ENCODE data around the gene PALB2. TPM values are rescaled to one million over a fixed set of nuclear protein-coding genes. Genes with fewer than 3 reads are reported as not detected.
"Not testable (repeated sequence)": the region's sequence is repeated elsewhere in the genome, so short reads cannot be mapped to it uniquely, and the experiment has no call there.

PALB2 gene
- polyA plus RNA-seq, 4 donors: 18.8 to 21.4 (median 20.0) TPM

DNA sequence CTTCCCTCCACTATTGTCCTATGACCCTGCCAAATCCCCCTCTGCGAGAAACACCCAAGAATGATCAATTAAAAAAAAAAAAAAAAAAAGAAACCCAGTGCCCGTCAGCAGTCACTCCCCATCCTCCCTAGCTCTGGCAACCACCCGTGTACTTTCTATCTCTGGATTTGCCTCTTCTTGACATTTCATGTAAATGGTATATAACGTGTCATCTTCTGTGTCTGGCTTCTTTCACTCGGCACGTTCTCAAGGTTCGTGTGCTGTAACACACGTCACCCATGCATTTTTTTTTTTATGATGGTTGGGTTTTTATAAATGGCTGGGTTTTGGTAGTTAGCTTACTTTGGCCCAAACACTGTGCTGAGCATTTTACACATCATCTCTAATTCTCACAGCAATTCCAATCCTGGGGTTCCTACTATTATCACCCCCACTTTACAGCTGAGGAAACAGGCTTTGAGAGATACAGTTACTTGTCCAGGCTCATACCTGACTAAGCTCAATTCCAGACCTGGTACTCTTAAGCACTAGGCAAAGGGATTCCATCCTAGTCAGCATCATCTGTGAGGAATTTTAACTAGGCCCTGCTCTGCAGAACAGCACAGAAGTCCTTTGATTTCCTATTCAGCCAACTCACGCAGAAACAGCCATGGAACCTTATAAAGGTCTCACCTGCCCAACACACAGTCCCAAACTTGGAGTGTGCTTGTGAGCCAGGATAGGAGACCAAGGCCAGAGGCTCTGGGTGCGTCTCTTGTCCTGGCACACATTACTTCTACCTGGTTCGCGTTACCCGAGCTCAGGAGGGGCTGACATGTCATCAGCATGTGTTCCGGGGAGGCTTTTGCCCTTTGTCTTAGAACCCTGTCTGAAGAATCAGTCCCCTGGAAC is 56.7 kb downstream of the PALB2 start:
- DNase-seq (ENCODE audit: low read depth in 4 of 4, low spot score in 3 of 4): no peak

DNA sequence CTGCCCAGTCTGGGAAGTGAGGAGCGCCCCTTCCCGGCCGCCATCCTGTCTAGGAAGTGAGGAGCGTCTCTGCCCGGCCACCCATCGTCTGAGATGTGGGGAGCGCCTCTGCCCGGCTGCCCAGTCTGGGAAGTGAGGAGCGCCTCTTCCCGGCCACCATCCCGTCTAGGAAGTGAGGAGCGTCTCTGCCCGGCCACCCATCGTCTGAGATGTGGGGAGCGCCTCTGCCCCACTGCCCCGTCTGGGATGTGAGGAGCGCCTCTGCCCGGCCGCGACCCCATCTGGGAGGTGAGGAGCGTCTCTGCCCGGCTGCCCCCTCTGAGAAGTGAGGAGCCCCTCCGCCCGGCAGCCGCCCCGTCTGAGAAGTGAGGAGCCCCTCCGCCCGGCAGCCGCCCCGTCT is 57.8 kb downstream of the PALB2 start:
- not testable (repeated sequence) for DNase-seq (ENCODE audit: low read depth in 4 of 4, low spot score in 3 of 4)

DNA sequence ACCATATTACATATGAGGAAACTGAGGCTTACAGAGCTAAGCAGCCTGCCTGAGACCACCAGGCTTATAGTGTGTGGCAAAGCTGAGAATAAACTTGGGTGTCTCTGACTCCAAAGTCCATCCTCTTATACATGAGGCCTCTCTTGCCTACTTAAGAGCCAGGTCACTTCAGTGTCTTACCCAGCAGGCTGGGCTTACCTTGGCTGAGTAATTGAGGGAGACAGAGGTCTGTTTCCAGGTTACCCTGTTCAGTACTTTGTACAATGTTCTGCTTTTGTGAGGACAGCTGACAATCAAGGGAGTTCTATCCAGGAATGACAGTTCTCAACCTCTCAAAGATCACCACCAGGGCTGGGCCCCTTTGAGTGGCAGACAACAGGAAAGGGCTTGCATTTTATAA is 59.3 kb downstream of the PALB2 start:
- no peak for DNase-seq (ENCODE audit: low read depth in 4 of 4, low spot score in 3 of 4)

DNA sequence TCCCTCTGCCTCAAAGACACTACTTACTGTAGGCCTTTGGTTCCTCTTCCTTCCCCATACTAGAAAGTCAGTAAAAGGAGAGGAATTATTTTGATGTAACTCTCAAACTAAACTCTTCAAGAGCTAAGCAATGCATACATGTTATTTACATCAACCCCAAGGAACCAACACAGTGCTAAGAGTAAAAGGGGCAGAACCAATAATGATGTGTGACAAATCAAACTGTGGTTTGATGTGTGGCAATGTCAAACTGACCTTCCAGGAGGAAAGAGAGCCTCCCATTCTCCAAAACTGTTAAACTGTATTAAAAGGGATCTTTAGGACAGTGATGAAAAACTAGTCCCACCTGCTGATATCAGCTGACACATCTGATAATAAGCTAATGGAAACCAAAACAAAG is 60.7 kb downstream of the PALB2 start:
- DNase-seq (ENCODE audit: low read depth in 4 of 4, low spot score in 3 of 4): no peak

DNA sequence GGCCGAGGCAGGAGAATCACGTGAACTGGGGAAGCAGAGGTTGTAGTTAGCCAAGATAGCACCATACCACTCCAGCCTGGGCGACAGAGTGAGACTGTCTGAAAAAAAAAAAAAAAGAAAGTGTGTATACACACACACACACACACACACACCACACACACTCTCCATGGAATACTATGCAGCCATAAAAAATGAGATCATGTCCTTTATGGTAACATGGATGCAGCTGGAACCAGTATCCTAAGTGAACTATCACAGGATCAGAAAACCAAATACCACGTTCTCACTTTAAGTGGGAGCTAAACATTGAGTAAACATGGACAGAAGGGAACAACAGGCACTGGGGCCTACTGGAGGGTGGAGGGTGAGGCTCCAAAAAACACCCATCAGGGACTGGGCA is 61.7 kb downstream of the PALB2 start:
- no peak for DNase-seq (ENCODE audit: low read depth in 4 of 4, low spot score in 3 of 4)

DNA sequence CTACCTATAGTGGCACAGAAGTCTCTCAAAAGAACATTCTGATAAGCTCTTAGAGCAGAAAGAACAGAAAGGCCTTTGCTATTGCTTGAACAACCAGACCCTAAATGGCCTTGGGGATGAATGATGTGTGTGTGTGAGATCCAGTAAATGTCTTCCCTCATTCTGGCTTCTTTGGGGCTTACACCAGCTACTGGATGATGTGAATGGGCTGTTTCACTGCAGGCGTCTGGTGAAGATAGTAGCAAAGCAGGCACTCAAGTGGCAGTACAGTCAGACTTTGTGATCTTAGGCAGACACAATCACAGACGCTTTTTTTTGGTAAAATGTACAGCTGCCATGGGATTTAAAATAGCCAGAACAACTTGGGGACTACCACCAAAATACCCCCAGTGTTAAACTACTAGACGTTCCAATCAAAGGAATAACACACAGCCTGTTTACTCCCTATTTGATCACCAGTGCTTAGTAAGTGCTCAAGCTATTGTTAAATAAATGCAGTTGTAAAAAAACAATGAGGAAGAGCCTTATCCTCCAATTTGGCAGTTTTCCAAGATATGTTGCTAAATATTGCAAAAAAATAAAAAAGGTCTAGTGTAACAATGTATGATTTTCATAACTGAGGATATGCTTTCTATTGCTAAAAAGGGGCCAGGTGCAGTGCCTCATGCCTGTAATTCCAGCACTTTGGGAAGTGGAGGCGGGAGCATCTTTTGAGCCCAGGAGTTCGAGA is 62.8 kb downstream of the PALB2 start:
- DNase-seq (ENCODE audit: low read depth in 4 of 4, low spot score in 3 of 4): no peak

DNA sequence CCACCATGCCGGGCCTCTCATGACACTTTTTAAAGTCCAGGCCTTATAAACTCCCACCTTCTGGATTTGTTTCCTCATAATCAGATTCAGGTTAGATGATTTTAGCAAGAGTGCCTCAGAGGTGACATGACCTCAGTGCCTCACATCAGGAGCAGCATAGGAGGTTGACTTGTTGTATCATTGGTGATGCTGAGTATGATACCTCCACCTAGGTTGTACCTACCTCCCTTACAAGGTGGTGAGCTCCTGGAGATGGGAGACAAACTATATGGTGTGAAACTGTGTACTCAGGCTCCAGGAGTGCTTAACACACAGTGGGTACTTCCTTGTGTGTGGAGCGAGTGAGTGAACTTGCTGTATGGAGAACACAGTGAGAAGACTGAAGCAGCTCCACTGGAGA is 63.6 kb downstream of the PALB2 start:
- no peak for DNase-seq (ENCODE audit: low read depth in 4 of 4, low spot score in 3 of 4)

DNA sequence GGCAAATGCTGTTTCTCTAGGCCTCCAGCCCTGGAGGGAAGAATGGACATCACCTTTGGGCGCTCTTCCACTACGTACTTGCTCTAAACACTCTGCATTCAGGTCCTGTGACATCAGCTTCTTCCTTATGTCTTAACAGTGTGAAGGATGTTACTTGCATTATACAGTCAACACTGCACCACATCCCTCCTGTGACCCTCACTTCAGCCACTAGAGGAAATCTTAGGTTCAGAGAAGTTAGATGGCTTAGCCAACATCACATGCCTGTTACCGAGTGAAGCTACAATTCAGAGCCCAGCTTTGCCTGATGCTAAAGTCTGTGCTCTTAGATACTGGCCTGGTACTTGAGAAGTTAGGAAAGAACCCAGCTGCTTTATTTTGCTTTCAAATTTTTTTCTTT is 65.3 kb downstream of the PALB2 start:
- DNase-seq (ENCODE audit: low read depth in 4 of 4, low spot score in 3 of 4): no peak

DNA sequence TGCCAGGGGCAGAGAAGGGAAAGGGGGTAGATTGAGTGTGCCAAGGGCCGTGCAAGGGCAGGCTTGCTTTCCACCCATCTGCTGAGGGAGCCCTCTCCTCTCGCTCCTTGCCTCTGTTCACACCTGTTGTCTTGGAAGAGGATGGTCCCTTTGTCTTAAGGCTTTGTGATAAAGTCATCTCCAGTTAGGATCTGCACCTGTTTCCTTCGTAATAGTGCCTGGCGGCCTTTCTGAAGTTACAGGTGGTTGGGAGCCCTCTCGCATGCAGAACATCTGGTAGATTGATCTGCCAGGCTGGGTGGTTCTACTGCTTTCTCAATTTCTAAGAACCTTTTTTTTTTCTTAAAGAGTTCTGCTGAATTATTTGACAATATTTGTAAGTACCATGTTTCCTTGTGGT is 67.3 kb downstream of the PALB2 start:
- DNase-seq (ENCODE audit: low read depth in 4 of 4, low spot score in 3 of 4): no peak

DNA sequence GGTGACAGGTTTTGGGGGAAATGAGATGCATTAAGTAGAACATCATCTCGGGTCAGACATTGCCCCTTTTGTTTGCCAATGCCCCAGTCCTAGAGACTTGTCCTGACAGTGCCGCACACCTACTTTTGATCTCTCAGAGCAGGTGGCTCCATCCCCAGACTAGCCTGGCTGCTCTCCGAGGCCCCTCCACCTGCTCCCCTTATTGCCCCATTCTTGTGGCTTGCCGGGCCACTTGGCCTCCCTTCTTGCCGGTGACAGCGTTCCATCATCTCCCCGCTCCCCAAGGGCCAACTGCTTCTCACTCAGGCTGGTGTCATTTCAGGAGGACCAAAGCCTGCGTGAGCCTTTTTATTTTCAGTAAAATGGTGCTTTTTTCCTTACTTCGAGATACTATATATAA is 68.7 kb downstream of the PALB2 start:
- no peak for DNase-seq (ENCODE audit: low read depth in 4 of 4, low spot score in 3 of 4)

DNA sequence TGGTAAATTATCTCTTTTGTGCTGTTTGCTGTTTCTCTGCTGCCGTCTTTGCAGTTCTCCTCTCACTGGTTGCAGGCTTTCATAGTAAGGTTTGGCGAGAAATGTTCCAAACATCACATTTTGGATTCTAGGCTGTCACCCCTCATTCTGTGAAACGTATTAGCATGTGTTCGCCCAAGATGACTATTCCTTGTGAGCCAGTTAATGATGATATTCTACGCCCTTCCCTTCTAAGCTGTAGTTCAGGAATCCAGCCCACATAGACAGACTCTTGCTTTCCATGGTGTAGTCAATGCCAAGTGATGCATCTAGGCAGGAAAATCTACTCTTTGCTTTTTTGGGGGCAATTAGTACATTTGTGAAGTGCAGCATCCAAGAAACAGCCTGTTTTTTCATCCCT is 69.2 kb downstream of the PALB2 start:
- DNase-seq (ENCODE audit: low read depth in 4 of 4, low spot score in 3 of 4): no peak

DNA sequence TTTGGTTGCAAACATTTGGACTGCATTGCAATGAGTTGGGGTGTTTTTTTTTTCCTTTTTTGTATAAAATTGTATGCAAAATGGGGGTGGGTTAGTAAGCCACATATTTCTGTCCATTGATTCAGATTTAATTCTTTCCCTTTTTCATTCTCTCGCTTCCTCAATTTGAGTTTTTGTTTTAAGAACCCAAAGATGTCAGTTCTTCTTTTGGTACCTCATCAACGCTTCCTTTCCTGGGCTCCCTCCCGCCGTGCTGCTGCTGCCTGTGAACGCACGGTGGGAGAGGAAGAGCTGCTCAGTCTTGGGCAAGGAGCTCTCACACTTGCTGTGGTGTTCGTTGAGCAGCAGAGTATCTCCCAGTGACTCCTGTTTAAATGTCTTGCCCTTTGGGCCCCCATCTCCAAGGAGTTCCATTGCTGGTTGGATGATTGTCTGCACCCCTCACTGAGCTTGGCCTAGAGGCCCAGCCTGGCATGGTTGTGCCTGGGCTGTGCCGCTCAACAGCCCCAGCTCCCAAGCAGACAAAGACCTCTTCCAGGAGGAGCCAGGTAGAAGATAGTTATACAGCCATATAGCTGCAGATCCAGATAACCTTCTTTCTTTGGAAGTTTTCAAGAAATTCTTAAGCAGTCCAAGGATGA is 70.0 kb downstream of the PALB2 start:
- DNase-seq (ENCODE audit: low read depth in 4 of 4, low spot score in 3 of 4): no peak

DNA sequence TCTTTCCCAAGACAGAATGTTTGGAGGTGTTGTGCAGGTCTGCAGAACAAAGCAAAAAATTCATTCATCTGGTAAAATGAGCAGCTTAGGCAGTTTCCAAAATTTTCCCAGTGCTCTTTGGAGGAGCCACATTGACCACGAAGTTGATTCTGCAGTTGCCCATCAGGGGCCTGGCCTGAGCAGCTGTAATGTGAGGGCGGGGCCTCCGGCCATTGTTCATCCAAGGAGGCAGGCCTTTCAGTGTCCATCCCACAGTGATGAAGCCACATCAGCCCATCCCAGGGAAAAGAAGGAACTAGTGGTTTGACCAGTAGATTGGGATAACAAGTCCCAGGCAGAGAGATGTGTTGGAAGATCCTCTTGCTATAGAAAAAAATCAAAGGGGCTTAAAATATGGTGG is 73.5 kb downstream of the PALB2 start:
- DNase-seq (ENCODE audit: low read depth in 4 of 4, low spot score in 3 of 4): no peak

DNA sequence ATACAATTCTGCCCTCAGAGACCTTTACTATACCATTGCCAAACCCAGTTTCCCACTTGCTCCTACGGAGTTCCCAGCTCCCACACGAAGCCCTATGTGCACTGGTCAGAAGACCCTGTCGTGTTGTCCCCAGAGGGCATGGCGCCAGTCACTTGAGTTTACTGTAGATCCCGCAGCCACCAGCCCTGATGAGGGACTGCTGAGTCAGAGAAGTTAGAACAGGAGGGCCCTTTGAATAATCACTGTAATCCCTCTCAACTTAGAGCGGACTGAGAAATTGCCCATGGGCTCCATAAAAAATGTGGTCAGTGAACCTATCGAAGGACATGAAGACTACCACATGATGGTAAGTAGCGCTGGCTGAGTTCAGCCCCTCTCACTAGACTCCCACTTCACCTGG is 74.4 kb downstream of the PALB2 start:
- no peak for DNase-seq (ENCODE audit: low read depth in 4 of 4, low spot score in 3 of 4)

DNA sequence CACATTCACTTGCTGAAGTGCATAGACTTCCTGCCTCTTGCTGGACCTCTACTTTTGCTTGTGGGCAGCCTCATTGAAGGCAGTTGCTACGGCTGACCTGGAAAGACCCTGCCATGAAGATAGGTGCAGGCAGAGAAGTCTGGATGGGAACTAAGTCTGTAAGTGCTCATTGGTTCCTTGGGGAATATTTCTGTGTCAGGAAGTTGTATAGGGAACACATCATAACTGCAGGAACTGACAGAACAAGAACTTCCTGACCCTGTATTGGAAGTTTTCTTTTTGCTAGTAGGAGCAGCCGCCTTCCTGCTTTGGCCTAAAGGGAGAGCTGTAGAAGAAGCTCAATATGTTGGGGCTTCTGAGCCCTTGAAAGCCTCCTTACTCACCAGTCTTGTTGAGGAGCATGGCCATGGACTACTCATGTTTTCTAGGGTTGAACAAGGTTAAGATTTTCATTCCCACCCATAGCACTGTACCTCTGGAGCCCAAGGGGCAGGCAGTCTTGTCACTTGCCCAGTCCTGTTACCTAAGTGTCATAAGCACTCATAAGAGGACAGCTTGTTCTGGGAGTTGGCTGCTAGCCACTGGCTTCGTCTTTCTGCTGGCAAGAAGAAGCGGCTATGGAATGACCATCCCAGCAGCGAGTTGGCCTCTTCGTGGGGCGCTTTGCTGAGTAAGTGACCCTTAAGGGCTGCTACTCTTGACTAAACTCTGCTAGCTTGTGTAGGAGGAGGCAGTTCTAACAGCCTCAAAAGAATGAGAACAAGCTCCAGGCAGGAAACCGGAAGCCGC is 76.3 kb downstream of the PALB2 start:
- no peak for DNase-seq (ENCODE audit: low read depth in 4 of 4, low spot score in 3 of 4)

DNA sequence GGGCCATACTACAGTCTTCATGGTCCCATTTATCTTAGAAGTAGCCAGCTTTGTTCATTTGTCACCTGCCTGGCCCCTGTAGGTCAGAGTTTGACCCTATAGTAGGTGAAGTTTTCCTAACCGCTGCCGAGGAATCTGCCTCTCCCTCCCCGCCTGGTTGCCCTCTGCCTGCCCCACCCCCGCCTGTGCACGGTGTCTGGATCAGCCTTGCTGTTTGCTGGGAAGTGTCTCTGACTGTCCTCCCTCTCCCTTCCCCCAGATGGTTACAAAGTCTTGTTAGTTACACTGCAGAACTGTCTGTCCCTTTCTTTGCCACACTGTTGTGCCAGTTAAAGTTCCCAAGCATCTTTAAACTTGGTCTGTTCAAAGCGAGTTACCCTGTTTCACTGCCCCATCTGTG is 77.9 kb downstream of the PALB2 start:
- no peak for DNase-seq (ENCODE audit: low read depth in 4 of 4, low spot score in 3 of 4)

DNA sequence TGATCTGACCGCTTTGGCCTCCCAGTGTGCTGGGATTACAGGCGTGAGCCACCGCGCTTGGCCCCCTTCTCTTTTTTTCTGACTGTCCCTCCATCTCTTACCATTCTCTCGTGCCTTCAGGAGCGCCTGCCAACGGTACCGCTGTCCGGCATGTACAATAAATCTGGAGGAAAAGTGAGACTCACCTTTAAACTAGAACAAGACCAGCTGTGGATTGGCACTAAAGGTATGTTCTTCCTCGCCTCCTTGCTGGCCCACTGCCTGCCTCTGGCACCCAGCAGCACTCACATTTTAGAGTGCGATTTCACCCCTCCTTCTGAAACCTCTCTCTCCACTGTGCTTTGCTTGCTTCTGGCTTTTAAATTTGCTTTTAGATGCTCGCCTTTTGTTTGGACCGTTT is 78.6 kb downstream of the PALB2 start:
- DNase-seq (ENCODE audit: low read depth in 4 of 4, low spot score in 3 of 4): no peak

DNA sequence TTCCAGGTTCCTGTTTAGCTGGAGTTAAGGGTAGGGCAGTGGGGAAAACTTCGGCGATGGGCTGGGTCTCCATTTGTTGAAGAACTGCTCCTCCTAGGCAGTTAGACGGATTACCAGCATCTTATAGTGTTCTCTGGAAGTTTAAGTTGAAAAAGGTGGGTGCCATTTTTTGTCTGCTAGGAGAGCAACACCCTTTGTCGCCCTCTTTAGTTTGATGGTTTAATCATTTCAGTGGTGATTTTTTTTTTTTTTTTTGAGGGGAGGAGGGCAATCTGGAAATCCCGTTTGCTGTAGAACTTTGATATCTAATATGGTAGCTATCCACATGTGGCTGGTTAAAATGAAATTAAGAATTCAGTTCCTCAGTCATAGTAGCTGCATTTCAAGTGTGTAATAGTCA is 79.5 kb downstream of the PALB2 start:
- no peak for DNase-seq (ENCODE audit: low read depth in 4 of 4, low spot score in 3 of 4)

DNA sequence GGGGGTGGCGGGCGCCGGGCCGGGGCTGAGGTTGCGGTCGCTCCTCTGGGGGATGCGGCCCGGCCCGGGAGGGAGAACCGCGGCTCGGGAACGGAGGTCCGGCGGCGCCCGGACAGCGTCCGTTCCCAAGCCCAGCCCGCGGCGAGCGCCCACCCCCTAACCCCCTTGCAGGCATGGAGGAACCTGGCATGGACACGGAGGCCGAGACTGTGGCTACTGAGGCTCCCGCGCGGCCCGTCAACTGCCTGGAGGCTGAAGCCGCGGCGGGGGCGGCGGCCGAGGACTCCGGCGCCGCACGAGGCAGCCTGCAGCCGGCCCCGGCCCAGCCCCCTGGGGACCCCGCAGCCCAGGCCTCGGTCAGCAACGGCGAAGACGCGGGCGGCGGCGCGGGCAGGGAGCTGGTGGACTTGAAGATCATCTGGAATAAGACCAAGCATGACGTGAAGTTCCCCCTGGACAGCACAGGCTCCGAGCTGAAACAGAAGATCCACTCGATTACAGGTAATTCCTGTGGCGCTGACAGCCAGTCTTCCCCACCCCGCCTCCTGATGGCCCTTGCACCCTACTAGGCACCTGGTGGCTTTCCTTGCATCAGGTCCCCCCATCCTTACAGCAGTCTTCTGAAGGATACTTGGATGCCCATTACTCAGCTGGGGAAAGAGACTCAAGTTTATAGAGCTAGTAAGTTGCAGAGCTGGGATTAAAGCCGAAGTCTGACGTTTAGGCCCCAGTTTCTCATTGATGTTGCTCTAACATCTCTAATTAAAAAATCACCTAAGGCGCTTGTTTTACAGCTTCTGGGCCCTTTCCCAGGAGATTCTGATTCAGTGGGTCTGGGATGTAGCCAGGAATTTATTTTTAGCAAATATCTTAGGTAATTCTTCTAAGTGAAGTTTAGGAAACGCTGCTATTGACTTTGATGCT is 83.1 kb downstream of the PALB2 start:
- DNase-seq (ENCODE audit: low read depth in 4 of 4, low spot score in 3 of 4): peak in 1 of 4 donors; percentile 3
